Neural cell (in vitro differentiated cells): ENCODE data around the gene GNAQ.

ENCODE experiments used
- EP300 ChIP-seq: fragments of 450-650 bp; conservative IDR thresholded peaks from 2 replicates; pipeline ENCODE4 v1.6.1; 2014; ENCODE audit warnings: antibody characterized with exemption, mild to moderate bottlenecking, moderate library complexity; ENCODE audit not compliant: poor library complexity, severe bottlenecking
- SMC3 ChIP-seq: fragments of 450-650 bp; conservative IDR thresholded peaks from 2 replicates; pipeline ENCODE4 v1.6.1; 2014; ENCODE audit warnings: antibody characterized with exemption, mild to moderate bottlenecking, moderate library complexity; ENCODE audit not compliant: poor library complexity
- TF ChIP-seq, protein P1 (sequence below): IDR thresholded peaks from 2 replicates; pipeline ENCODE4 v1.6.1; 2012; ENCODE audit warnings: borderline replicate concordance
- TF ChIP-seq, protein P2 (sequence below): fragments of 450-650 bp; IDR thresholded peaks from 2 replicates; pipeline ENCODE4 v1.5.1; 2014; ENCODE audit warnings: antibody characterized with exemption, mild to moderate bottlenecking, moderate library complexity; ENCODE audit not compliant: poor library complexity, severe bottlenecking

- TF ChIP-seq SMC3 (no peak), EP300 (no peak)
- TF ChIP-seq, protein P1, sequence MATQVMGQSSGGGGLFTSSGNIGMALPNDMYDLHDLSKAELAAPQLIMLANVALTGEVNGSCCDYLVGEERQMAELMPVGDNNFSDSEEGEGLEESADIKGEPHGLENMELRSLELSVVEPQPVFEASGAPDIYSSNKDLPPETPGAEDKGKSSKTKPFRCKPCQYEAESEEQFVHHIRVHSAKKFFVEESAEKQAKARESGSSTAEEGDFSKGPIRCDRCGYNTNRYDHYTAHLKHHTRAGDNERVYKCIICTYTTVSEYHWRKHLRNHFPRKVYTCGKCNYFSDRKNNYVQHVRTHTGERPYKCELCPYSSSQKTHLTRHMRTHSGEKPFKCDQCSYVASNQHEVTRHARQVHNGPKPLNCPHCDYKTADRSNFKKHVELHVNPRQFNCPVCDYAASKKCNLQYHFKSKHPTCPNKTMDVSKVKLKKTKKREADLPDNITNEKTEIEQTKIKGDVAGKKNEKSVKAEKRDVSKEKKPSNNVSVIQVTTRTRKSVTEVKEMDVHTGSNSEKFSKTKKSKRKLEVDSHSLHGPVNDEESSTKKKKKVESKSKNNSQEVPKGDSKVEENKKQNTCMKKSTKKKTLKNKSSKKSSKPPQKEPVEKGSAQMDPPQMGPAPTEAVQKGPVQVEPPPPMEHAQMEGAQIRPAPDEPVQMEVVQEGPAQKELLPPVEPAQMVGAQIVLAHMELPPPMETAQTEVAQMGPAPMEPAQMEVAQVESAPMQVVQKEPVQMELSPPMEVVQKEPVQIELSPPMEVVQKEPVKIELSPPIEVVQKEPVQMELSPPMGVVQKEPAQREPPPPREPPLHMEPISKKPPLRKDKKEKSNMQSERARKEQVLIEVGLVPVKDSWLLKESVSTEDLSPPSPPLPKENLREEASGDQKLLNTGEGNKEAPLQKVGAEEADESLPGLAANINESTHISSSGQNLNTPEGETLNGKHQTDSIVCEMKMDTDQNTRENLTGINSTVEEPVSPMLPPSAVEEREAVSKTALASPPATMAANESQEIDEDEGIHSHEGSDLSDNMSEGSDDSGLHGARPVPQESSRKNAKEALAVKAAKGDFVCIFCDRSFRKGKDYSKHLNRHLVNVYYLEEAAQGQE: no peak
- TF ChIP-seq, protein P2, sequence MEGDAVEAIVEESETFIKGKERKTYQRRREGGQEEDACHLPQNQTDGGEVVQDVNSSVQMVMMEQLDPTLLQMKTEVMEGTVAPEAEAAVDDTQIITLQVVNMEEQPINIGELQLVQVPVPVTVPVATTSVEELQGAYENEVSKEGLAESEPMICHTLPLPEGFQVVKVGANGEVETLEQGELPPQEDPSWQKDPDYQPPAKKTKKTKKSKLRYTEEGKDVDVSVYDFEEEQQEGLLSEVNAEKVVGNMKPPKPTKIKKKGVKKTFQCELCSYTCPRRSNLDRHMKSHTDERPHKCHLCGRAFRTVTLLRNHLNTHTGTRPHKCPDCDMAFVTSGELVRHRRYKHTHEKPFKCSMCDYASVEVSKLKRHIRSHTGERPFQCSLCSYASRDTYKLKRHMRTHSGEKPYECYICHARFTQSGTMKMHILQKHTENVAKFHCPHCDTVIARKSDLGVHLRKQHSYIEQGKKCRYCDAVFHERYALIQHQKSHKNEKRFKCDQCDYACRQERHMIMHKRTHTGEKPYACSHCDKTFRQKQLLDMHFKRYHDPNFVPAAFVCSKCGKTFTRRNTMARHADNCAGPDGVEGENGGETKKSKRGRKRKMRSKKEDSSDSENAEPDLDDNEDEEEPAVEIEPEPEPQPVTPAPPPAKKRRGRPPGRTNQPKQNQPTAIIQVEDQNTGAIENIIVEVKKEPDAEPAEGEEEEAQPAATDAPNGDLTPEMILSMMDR: no peak
These were observed 32.5 kb upstream of the GNAQ start for GRCh38 chr9:78064075-78064474.
